Hindlimb muscle (tissue), 1 donor: Measurements from ENCODE around the gene RNF103. TPM values are rescaled to one million over a fixed set of nuclear protein-coding genes. Genes with fewer than 3 reads are reported as not detected.
A peak's percentile ranks its signal among the peaks of the same experiment; 100 is the strongest.
"Not testable (repeated sequence)": the region's sequence is repeated elsewhere in the genome, so short reads cannot be mapped to it uniquely, and the experiment has no call there.

Experiments used
- DNase-seq: peaks from one replicate; pipeline ENCODE4 v3.0.0-alpha.2; 2013
- polyA plus RNA-seq: library from polyadenylated mRNA; unstranded; fragments of 120-200 nt; gene quantifications from one replicate; pipeline ENCODE4 v1.2.1, GENCODE V29; 2013; ENCODE audit not compliant: insufficient read length

RNF103 gene
- polyA plus RNA-seq, 1 donor: 32.8 TPM

- DNase-seq: peak; percentile 31
These were observed 542 bp upstream of the RNF103 start for GRCh38 chr2:86624267-86624547.

- peak; percentile 74 for DNase-seq
These were observed 597 bp downstream of the RNF103 start for GRCh38 chr2:86623043-86623493.

- DNase-seq: peak; percentile 39
These were observed 1.1 kb downstream of the RNF103 start for GRCh38 chr2:86622519-86623042.

- no peak for DNase-seq
These were observed 2.3 kb downstream of the RNF103 start for GRCh38 chr2:86621280-86621943.

GRCh38 chr2:86617738-86618137 is 5.9 kb downstream of the RNF103 start:
- DNase-seq: no peak

GRCh38 chr2:86617153-86617552 is 6.5 kb downstream of the RNF103 start:
- DNase-seq: no peak

- no peak for DNase-seq
These were observed 7.2 kb downstream of the RNF103 start for GRCh38 chr2:86616502-86616901.

- no peak for DNase-seq
These were observed 8.1 kb downstream of the RNF103 start for GRCh38 chr2:86615596-86615995.

- no peak for DNase-seq
These were observed 10.2 kb downstream of the RNF103 start for GRCh38 chr2:86613515-86613914.

GRCh38 chr2:86610871-86611270 is 12.8 kb downstream of the RNF103 start:
- no peak for DNase-seq

- no peak for DNase-seq
These were observed 14.7 kb downstream of the RNF103 start for GRCh38 chr2:86608832-86609410.

- no peak for DNase-seq
These were observed 19.8 kb downstream of the RNF103 start for GRCh38 chr2:86603905-86604304.

- no peak for DNase-seq
These were observed 24.7 kb downstream of the RNF103 start for GRCh38 chr2:86598966-86599365.

- no peak for DNase-seq
These were observed 27.5 kb downstream of the RNF103 start for GRCh38 chr2:86596118-86596517.

- DNase-seq: peak; percentile 18
These were observed 30.4 kb downstream of the RNF103 start for GRCh38 chr2:86593266-86593665.

GRCh38 chr2:86592547-86593230 is 31.0 kb downstream of the RNF103 start:
- DNase-seq: peak; percentile 18

GRCh38 chr2:86589701-86590100 is 34.0 kb downstream of the RNF103 start:
- not testable (repeated sequence) for DNase-seq

GRCh38 chr2:86584151-86584913 is 39.3 kb downstream of the RNF103 start:
- DNase-seq: no peak

GRCh38 chr2:86580560-86580959 is 43.1 kb downstream of the RNF103 start:
- DNase-seq: no peak

- no peak for DNase-seq
These were observed 45.7 kb downstream of the RNF103 start for GRCh38 chr2:86577817-86578456.

- DNase-seq: no peak
These were observed 53.6 kb downstream of the RNF103 start for GRCh38 chr2:86570059-86570458.

- DNase-seq: no peak
These were observed 56.9 kb downstream of the RNF103 start for GRCh38 chr2:86566821-86567190.
